SH-SY5Y (cell line): ENCODE measurements around the gene JAG1.

Experiments
- GATA2 ChIP-seq: IDR thresholded peaks from 2 replicates; pipeline ENCODE4 v1.6.1; 2011; ENCODE audit warnings: mild to moderate bottlenecking, low read depth, low read length
- GATA3 ChIP-seq: IDR thresholded peaks from 2 replicates; pipeline ENCODE4 v1.6.1; 2011; ENCODE audit warnings: low read depth, mild to moderate bottlenecking, low read length, moderate library complexity

DNA sequence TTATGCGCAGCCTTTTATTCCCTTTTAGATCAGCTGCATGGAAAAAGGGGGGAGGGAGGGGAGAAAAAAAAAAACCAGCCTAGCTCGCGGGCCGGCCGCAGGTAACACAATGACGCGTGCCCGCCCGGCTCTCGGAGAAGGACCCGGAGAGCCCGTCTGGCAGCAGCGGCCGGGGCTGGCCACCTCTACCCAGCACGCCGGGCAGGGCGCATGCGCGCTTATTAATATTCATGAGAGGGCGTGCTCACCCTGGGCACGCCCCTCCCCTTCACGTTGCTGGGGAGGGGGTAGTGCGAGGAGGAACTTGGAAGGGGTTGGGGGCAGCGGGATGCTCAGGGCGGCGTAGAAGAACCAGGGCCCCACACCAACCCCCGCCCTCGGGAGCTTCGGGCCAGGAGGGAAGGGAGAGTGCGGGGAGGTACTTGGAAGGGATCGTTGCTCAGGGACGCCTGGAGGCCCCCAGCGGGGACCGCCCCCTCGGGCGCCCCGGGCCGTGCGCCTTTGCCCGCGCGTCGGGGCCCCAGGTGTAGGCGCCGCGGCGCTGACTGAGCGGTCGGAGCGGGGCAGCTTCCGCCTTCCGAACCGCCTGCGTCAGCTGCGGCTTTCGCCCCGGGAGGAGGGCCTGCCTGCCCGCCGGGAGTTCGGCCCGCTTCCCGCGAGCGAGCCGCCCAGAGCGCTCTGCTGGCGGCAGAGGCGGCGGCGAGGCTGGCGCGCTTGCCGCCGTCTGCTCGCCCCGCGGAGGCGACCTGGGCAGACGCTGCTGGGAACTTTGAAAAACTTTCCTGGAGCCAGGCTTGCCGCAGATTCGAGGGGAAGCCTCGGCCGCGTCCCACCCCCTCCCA is at the start of gene JAG1:
- no peak for TF ChIP-seq GATA3
- TF ChIP-seq GATA2 = no peak
